ENCODE measurements around the gene C10orf88. TPM values are rescaled to one million over a fixed set of nuclear protein-coding genes. Genes with fewer than 3 reads are reported as not detected.

Gene C10orf88
- total and polyA plus RNA-seq, 9 of the 15 experiments (the other 6 are each of a cell fraction or from before 2014, with no cell fraction given) = 2.5 to 9.6 (median 7.5) TPM

- TF ChIP-seq, protein P1, sequence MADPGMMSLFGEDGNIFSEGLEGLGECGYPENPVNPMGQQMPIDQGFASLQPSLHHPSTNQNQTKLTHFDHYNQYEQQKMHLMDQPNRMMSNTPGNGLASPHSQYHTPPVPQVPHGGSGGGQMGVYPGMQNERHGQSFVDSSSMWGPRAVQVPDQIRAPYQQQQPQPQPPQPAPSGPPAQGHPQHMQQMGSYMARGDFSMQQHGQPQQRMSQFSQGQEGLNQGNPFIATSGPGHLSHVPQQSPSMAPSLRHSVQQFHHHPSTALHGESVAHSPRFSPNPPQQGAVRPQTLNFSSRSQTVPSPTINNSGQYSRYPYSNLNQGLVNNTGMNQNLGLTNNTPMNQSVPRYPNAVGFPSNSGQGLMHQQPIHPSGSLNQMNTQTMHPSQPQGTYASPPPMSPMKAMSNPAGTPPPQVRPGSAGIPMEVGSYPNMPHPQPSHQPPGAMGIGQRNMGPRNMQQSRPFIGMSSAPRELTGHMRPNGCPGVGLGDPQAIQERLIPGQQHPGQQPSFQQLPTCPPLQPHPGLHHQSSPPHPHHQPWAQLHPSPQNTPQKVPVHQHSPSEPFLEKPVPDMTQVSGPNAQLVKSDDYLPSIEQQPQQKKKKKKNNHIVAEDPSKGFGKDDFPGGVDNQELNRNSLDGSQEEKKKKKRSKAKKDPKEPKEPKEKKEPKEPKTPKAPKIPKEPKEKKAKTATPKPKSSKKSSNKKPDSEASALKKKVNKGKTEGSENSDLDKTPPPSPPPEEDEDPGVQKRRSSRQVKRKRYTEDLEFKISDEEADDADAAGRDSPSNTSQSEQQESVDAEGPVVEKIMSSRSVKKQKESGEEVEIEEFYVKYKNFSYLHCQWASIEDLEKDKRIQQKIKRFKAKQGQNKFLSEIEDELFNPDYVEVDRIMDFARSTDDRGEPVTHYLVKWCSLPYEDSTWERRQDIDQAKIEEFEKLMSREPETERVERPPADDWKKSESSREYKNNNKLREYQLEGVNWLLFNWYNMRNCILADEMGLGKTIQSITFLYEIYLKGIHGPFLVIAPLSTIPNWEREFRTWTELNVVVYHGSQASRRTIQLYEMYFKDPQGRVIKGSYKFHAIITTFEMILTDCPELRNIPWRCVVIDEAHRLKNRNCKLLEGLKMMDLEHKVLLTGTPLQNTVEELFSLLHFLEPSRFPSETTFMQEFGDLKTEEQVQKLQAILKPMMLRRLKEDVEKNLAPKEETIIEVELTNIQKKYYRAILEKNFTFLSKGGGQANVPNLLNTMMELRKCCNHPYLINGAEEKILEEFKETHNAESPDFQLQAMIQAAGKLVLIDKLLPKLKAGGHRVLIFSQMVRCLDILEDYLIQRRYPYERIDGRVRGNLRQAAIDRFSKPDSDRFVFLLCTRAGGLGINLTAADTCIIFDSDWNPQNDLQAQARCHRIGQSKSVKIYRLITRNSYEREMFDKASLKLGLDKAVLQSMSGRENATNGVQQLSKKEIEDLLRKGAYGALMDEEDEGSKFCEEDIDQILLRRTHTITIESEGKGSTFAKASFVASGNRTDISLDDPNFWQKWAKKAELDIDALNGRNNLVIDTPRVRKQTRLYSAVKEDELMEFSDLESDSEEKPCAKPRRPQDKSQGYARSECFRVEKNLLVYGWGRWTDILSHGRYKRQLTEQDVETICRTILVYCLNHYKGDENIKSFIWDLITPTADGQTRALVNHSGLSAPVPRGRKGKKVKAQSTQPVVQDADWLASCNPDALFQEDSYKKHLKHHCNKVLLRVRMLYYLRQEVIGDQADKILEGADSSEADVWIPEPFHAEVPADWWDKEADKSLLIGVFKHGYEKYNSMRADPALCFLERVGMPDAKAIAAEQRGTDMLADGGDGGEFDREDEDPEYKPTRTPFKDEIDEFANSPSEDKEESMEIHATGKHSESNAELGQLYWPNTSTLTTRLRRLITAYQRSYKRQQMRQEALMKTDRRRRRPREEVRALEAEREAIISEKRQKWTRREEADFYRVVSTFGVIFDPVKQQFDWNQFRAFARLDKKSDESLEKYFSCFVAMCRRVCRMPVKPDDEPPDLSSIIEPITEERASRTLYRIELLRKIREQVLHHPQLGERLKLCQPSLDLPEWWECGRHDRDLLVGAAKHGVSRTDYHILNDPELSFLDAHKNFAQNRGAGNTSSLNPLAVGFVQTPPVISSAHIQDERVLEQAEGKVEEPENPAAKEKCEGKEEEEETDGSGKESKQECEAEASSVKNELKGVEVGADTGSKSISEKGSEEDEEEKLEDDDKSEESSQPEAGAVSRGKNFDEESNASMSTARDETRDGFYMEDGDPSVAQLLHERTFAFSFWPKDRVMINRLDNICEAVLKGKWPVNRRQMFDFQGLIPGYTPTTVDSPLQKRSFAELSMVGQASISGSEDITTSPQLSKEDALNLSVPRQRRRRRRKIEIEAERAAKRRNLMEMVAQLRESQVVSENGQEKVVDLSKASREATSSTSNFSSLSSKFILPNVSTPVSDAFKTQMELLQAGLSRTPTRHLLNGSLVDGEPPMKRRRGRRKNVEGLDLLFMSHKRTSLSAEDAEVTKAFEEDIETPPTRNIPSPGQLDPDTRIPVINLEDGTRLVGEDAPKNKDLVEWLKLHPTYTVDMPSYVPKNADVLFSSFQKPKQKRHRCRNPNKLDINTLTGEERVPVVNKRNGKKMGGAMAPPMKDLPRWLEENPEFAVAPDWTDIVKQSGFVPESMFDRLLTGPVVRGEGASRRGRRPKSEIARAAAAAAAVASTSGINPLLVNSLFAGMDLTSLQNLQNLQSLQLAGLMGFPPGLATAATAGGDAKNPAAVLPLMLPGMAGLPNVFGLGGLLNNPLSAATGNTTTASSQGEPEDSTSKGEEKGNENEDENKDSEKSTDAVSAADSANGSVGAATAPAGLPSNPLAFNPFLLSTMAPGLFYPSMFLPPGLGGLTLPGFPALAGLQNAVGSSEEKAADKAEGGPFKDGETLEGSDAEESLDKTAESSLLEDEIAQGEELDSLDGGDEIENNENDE (IDR thresholded peaks at IDR 0.05; ENCODE audit: low read depth, low read length) = no peak
- TF ChIP-seq CREM (IDR thresholded peaks at IDR 0.05; ENCODE audit: low read depth) (peak; percentile 98), KDM5B (IDR thresholded peaks at IDR 0.05; ENCODE audit: insufficient replicate concordance, low read depth, low read length) (peak; percentile 51), RUNX1 (IDR thresholded peaks at IDR 0.05; ENCODE audit: low read depth) (no peak), TCF7L2 (IDR thresholded peaks at IDR 0.05; ENCODE audit: low read depth, low read length) (no peak), CSDE1 (IDR thresholded peaks at IDR 0.05) (peak in 1 of 2 experiments; percentile 73; a peak in 1 of 4 replicates), FIP1L1 (IDR thresholded peaks at IDR 0.05; ENCODE audit: low read depth, low read length, poor library complexity, severe bottlenecking) (peak; percentile 69), ZNF217 (CRISPR knock-in tag; IDR thresholded peaks at IDR 0.05) (no peak)
- TF ChIP-seq, protein P2, sequence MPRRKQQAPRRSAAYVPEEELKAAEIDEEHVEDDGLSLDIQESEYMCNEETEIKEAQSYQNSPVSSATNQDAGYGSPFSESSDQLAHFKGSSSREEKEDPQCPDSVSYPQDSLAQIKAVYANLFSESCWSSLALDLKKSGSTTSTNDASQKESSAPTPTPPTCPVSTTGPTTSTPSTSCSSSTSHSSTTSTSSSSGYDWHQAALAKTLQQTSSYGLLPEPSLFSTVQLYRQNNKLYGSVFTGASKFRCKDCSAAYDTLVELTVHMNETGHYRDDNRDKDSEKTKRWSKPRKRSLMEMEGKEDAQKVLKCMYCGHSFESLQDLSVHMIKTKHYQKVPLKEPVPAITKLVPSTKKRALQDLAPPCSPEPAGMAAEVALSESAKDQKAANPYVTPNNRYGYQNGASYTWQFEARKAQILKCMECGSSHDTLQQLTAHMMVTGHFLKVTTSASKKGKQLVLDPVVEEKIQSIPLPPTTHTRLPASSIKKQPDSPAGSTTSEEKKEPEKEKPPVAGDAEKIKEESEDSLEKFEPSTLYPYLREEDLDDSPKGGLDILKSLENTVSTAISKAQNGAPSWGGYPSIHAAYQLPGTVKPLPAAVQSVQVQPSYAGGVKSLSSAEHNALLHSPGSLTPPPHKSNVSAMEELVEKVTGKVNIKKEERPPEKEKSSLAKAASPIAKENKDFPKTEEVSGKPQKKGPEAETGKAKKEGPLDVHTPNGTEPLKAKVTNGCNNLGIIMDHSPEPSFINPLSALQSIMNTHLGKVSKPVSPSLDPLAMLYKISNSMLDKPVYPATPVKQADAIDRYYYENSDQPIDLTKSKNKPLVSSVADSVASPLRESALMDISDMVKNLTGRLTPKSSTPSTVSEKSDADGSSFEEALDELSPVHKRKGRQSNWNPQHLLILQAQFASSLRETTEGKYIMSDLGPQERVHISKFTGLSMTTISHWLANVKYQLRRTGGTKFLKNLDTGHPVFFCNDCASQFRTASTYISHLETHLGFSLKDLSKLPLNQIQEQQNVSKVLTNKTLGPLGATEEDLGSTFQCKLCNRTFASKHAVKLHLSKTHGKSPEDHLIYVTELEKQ (CRISPR knock-in tag; IDR thresholded peaks at IDR 0.05) = no peak
These were observed 26.4 kb upstream of the C10orf88 start, which contains the start of gene PSTK (continued) for GRCh38 chr10:122980209-122981065.
